Activated CD8-positive, alpha-beta memory T cell treated with anti-CD3 and anti-CD28 coated beads, Interleukin-2, amount 50 U/mL, for 4 hours (primary cell): ENCODE measurements around the gene BLVRA.

ENCODE experiments used
- DNase-seq: peaks from one replicate; pipeline ENCODE4 v3.0.0-alpha.2; 2020

Gene BLVRA

DNA sequence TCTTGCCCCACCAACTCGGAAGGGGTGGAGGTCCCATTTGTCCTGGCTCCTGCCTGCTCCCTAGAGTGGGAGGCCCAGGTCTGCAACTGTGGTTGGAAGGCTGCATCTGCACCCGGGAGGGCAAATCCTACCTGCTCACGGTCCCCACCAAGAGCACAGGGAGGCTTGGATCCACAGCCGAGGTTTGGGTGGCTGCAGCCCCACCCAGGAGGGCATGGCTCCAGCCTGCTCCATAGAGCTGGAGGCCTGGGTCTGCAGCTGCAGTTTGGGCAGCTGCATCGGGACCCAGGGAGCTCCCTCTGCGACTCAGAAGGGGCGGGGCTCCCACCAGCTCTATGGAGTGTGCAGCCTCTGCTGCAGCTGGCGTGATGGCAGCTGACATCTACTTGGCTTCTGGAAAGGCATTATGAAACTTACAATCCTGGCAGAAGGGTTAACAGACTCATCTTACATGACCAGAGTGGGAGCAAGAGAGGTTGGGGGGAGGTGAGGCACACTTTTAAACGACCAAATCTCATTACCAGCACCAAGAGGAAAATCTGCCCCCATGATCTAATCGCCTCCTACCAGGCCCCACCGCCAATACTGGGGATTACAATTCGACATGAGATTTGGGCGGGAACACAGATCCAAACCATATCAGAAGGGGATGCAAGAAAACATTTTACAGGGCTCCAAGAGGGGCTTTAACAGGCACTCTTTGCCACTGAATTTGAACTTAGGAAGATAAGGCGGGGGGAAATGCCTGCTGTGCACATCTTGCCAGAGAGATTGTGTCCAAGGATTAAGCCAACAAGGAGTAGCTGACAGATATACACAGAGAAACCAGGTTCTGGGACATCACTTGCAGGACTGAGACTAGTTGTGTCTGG lies 8.2 kb upstream of the BLVRA start:
- DNase-seq, result no peak

DNA sequence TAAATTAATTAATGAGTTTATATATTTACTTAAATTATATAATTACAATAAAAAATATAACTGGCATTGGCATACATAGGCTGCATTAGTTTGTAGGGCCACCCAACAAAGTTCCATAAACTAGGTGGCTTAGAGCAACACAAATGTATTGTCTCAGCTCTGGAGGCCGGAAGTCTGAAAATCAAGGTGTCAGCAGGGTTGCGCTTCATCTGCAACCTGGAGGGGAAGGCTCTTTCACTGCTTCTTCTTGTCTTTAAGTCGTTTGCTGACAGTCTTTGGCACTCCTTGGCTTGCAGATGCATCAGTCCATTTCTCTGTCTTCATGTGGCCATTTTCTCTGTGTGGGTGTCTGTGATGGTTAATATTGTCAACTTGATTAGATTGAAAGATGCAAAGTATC lies 6.1 kb upstream of the BLVRA start:
- DNase-seq, result no peak

DNA sequence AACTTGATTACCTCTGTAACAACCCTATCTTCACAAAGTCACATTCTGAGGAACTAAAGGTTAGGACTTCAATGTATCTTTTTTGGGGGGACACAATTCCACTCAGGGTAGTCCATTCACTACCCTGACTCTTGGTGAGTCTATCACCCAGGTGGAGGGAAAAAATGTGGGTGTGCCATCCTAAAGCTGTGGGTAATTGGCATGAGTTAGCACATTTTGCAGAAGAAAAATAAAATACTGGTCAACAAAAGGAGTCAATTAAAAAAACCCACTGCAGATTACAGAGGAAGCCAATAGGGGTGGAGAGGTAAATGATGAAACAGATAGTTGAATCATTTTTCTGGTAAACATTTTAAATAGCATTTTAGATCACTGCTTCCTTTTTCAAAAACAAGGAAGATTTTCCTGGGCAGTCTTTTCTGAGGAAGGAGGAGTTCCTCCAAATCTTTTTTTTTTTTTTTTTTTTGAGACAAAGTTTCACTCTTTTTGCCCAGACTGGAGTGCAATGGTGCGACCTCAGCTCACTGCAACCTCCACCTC lies 5.1 kb upstream of the BLVRA start:
- no peak for DNase-seq

DNA sequence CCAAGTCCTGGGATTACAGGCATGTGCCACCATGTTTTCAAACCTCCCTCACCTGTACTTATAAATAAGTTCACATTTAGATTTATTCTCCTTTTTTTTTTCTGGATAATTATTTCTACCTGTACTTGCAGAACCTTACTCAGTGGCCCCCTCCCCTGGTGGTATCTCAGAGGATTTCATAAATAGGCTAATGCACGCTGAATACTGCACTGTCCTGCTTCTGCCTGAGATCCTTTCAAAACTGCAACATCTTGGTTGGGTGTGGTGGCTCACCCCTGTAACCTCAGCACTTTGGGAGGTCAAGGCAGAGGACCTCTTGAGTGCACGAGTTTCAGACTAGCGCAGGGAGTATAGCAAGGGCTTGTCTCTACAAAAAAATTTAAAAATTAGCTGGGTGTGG lies 4.6 kb upstream of the BLVRA start:
- no peak for DNase-seq

DNA sequence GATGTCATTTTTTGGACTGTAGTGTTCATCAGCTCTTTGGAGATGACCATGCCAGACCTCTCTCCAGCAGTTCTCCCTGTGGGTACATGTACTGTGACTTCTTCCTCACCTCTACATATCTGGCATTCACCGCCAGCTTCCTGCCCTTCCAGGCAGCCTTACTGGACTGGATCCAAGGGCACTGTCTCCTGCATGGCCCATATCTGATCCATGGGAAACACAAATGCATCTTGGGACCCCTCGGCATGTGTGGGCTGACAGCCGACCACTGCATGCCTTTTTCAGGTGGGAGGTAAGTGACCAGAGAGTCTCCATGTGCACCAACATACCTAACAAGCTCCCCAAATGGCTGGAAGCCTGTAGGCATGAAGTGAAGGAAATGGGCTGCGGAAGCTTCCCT lies 3.9 kb upstream of the BLVRA start:
- DNase-seq, result no peak

DNA sequence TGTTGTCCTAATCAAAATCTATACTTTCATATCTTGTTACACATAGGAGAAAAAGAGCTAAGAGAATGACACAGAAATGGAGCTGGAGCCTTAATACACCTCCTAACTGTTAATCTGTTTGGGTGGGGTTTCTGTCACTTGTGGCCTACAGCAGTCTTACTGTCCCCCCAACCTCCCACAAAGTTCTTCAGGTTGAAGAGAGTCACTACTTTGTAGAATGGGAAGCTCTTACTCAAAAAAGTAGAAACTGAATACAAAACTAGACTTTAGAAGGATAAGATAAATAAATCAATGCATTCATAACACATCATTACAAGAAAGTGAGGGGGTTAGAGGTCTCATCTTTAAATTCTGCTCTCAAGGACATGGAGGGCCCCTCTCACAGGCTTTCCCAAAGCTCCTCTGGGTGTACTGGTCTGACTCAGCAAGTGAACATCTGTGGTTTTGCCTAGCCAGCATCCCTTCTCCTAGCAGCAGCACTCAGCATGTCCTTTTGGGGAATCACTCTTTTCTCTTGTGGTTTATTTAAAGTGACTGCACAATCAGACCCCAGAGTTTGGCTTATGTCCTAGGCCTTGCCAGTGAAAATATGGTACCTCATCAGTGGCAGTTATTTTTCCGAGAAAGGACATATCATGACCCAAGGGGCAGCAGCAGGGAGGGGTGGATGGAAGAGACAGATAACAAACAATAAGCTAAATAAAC lies 2.0 kb upstream of the BLVRA start:
- DNase-seq, result no peak

DNA sequence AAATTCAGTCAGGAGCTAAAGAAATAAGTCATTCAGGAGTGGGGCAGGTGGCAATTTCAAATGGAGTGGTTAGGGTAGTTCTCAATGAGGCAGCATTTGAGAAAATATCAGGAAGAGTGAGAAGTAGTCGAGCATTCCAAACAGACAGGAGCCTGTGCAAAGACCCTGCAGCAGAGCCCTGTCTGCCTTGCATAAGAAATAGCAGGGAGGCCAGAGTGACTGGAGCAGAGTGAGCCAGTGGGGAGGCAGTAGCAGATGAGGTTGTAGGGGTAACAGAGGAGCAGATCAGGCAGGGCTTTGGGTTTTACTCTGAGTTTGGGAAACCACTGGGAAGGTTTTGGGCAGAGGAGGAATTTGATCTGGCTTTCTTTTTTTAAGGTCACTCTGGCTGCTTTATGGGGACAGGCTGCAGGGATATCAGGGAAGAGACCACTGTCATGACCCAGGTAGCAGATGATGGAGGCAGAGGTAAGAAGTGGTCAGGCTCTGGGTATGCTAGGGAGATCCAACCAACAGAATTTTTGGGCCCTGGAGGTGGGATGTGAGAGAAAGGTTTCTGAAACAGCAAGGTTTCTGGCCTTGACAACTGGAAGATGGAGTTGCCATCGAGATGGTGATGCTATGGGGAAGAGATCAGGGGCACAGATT lies 1.3 kb upstream of the BLVRA start:
- no peak for DNase-seq

DNA sequence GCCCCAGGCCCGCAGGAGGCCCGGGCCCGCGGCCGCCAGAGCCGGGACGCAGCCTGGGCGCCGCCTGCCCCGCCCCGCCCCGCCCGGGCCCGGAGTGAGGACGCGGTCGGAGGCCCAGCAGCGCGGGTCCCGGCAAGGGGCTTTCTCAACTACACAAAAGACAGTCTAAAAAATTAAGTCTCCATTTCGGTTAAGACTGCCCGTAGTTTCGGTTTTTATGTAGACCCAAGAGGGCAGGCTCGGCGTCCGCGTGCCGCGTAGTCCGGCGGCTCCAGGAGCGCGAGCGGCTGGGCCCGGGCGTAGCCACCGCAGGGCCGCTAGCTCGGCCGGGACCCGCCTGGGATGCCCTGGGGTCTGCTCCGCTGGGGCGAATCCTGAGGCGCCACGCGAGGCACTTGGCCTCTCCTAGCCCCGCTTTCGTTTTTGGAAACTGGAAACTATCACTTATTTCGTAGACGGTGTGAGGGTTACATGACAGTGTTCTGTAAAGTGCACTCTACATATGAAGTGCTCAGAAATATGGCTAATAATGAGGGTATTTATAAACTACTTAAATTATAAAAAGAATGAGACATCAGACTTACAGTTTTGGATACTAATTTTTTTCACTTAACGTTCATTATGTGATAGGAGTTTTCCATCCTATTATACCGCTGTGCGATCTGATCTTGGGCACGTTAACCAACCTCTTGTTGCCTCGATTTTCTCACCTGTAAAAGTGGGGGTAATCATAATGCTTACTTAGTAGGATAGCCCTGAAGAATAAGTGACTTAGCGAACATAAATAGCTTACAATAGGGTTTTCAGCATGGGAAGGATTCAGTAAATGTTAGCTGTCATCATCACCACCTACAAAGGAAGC lies 573 bp downstream of the BLVRA start:
- peak; percentile 44 for DNase-seq

DNA sequence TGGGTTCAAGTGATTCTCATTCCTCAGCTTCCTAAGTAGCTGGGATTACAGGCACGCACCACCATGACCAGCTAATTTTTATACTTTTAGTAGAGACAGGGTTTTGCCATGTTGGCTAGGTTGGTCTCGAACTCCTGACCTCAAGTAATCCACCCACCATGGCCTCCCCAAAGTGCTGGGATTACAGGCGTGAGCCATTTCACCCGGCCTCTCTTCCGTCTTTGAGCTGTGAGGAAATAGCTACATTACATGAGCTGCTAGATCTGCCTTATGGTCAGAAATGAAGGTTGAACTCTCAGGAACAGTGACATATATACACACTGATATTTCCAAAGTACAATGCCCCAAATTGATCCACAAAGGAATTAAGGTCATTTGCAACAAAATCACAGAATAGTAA lies 2.4 kb downstream of the BLVRA start:
- no peak for DNase-seq

DNA sequence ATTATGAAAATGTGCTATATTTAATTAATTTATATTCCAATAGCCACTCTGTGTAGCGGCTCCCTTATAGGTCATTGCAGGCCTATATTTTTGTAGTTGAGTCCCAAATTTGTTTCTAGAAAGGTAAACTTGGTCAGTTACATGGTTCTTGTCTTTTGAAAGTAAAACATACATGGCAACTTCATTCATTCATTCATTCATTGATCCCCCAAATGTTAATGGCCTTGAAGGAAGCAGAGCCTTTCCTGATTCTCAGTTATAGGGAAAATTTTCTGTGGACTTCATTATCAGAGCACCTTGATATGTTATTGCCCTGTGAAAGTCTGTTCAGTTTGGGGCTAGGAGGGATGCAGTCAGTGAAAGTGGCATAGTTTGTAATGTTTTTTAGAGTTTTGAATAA lies 2.9 kb downstream of the BLVRA start:
- no peak for DNase-seq

DNA sequence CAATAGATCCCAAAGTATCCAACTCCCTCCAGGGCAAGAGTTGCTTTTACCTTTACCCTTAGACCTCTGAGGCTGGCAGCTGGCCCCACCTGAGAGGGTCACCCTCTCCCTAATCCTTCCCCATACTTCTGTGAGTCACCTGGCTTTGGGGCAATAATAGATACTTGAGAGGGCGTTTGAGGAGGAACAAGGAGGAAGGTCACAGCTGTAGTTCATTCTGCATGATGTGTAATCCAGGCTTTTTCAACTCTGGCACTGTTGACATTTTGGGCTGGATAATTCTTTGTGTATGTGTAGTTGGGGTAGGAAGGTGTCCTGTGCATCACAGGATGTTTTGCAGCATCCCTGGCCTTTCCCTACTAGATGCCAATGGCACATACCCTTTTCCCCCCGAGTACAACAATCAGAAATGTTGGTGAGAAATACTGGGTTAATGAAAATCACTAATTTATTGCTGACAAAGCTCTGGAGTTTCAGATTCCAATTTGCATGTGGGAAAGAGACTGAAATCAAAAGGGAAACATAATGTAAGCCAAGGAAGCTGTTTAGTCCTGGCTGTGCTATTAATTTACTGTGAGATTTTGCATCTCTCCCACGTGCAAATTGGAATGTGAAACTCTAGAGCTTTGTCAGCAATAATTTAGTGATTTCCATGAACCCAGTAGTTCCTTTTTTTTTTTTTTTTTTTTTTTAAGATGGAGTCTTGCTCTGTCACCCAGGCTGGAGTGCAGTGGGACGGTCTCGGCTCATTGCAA lies 3.6 kb downstream of the BLVRA start:
- no peak for DNase-seq

DNA sequence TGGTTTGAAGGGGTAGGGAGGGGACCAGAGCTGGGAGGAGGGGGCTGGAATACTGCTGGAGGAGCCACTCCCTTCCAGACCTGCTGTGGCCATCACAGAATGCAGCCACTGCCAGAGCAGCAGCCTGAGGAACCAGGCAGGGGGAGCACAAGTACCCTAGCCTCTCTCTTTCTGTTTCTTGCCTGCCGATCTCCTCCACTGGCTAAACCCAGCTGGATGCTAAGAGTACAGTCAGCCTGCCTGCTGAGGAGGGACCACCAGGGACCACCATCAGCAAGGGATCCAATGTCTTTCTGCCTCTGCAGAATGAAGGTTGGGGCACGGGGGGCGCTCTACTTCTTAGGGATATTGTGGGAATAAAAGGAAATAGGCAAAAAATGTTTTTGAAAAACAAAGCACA lies 4.7 kb downstream of the BLVRA start:
- no peak for DNase-seq

DNA sequence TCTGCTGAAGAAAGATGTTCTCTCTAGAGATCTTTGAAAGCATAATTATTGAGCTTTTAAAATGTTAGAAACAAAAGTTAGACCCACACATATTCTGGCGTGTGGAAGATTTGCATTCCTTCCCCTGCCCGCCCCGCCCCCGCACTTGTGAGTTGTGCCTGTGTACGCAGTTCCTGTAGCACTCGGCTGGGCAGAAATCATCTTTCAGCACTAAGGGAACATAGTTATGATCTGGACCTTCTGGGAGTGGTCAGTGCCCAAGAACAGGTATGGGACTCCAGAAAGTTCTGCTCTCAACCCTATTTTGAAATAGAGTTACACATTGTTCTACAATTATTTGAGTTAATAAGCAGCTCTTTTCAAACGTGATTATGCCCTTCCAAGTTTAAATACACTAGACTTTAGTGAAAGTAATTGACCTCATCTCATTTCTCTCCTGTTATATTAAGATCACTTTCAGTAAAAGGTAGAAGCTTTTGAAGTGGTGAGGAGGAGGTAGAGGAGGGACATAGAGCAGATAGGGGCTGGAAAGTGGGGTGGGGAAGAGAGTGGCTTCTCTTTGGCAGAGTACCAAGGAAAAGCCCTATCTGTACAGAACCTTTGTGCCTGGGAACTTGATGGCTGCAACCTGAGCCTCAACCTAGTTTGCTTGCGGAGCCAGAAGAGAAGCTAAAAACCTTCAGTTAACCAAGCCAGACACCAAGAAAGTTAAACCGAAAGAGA lies 5.7 kb downstream of the BLVRA start:
- DNase-seq, result peak; percentile 42

DNA sequence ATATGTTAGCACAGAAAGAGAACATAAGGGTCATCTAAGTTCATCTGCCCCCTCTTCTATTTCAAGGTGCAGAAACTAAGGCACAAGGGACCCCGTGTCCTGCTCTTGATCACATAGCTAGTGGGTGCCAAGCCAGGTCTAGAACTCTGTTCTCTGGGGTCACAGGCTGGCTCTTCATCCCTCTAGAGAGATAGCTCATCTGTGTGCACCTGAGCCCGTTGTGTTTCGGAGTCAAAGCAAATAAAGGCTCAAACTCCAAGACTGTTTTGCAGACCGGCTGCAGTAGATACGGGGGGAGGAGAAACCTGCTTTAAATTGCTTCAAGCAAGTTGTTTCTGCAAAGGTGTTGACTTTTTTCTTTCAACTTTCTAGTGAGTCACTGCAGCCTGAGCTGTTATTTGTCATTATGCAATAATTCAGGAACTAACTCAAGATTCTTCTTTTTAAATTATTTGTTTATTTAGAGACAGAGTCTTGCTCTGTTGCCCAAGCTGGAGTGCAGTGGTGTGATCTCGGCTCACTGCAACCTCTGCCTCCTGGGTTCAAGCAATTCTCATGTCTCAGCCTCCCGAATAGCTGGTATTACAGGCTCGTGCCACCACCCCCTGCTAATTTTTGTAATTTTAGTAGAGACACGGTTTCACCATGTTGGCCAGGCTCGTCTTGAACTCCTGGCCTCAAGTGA lies 6.5 kb downstream of the BLVRA start:
- DNase-seq, result no peak

DNA sequence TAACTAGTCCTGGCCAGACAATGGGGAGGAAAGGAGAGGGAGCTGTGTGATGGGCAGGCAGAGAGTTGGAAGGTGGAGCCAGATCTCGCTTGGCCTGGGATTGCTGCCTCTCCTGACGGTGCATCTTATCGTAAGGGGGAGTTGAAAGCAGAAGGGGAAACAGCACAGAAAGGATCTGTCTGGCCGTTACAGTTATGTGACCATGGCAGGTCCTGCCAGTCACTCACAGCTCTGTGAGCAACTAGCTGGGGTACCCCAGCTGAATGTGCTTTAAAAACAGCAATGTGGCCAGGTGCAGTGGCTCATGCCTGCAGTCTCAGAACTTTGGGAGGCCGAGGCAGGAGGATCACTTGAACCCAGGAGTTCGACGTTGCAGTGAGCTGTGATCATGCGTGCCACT lies 8.1 kb downstream of the BLVRA start:
- no peak for DNase-seq

DNA sequence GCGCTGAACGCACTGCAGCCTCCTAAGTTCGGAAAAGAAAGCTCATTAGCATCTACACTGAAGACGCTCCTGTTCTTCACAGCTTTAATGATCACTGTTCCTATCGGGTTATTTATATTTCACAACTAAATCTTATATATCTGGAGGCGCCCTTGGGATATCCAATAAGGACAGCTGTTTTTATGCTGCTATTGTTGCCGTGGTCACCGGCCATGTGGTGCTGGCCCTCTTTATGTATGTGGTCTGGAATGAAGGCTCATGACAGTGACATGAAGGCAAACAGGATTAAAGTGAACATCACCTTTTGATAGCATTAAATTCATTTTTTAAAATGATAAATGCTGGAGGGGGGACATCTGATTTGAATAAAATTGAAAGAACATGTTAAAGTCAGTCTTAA lies 8.8 kb downstream of the BLVRA start:
- DNase-seq, result no peak

DNA sequence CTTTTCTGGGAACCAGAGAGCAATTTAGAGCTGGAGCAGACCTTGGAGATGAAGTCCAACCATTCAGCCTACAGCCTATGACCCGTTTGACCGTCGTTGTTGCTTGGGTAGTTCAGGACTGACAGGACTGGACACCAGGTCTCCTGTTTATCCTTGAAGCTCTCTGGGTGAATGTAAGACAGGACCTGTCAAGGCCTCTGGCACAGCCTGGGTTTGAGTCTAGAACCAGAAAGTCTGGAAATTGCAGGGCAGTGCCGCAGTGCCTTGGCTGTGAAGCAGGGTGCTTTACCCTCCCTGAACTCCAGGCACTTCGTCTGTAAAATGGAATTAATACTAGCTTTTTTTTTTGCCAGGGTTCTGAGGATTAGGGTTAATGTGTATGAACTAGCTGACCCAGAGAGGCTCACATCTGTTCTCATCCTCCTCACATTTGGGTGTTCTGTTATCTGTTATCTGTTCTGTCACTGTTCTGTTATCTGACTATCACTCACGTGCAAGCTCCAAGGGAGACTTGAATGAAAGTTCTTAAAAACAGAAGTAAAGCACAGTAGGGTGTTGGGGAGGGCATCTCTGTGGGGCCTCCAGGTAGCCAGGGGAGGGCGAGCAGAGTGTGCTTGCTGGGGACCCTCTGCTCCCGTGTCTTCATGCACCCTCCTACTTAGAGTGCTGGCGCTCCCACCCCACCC lies 9.9 kb downstream of the BLVRA start:
- DNase-seq, result no peak

DNA sequence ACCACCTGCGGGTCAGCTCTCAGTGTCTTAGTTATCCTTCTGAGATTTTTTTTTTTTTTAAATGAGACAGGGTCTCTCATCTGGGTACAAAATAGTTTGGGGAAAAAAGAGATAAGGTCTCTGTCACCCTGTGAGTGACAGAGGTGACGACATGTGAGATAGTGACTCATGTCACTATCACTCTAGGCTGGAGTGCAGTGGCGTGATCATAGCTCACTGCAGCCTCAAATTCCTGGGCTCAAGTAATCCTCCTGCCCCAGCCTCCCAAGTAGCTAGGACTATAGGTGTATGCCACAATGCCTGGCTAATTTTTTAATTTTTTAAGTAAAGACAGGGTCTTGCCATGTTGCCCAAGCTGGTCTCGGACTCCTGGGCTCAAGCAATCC lies 10.4 kb downstream of the BLVRA start:
- DNase-seq, result no peak

DNA sequence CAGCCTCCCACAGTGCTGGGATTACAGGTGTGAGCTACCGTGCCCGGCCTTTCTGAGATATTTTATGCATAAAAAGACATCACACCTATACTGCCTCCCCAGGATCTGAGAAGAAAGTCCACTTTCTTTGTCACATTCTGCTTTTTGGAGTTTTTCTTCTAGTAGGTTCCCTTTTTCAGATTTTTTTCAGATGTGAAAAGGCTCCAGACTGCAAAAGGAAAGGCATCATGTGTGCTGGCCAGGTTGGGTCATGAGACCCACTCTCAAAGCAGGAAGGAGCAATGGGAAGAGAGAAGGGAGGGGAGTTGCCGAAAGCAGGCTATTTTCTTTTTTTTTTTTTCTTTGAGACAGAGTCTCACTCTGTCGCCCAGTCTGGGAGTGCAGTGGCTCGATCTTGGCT lies 10.8 kb downstream of the BLVRA start:
- DNase-seq, result no peak
